ENCODE results near the gene TBC1D17.

The TBC1D17 gene

GRCh38 chr19:49847731-49848696 lies 29.5 kb upstream of the TBC1D17 start:
- DNase-seq (ENCODE audit: extremely low read depth in 1 of 2, low read depth in 1 of 2): no peak

- no peak for DNase-seq (ENCODE audit: extremely low read depth in 1 of 2, low read depth in 1 of 2)
Measured at GRCh38 chr19:49848938-49849337, 28.6 kb upstream of the TBC1D17 start.

GRCh38 chr19:49849433-49850220 lies 27.9 kb upstream of the TBC1D17 start:
- DNase-seq (ENCODE audit: extremely low read depth in 1 of 2, low read depth in 1 of 2): no peak

- DNase-seq (ENCODE audit: extremely low read depth in 1 of 2, low read depth in 1 of 2): no peak
Measured at GRCh38 chr19:49850221-49850486, 27.3 kb upstream of the TBC1D17 start.

- peak; percentile 58 to 82 for DNase-seq (ENCODE audit: extremely low read depth in 1 of 2, low read depth in 1 of 2)
Measured at GRCh38 chr19:49850487-49851342, 26.8 kb upstream of the TBC1D17 start, which contains the start of gene PTOV1. PTOV1 (plus strand) TSS chr19:49851159.

- DNase-seq (ENCODE audit: extremely low read depth in 1 of 2, low read depth in 1 of 2): no peak
Measured at GRCh38 chr19:49851456-49852259, 25.8 kb upstream of the TBC1D17 start.

GRCh38 chr19:49852631-49853126 lies 24.8 kb upstream of the TBC1D17 start:
- DNase-seq (ENCODE audit: extremely low read depth in 1 of 2, low read depth in 1 of 2): no peak

GRCh38 chr19:49853852-49854377 lies 23.6 kb upstream of the TBC1D17 start:
- DNase-seq (ENCODE audit: extremely low read depth in 1 of 2, low read depth in 1 of 2): no peak

- DNase-seq (ENCODE audit: extremely low read depth in 1 of 2, low read depth in 1 of 2): no peak
Measured at GRCh38 chr19:49854378-49855263, 22.9 kb upstream of the TBC1D17 start.

- no peak for DNase-seq (ENCODE audit: extremely low read depth in 1 of 2, low read depth in 1 of 2)
Measured at GRCh38 chr19:49855277-49855675, 22.2 kb upstream of the TBC1D17 start.

GRCh38 chr19:49855676-49856573 lies 21.6 kb upstream of the TBC1D17 start:
- no peak for DNase-seq (ENCODE audit: extremely low read depth in 1 of 2, low read depth in 1 of 2)

GRCh38 chr19:49856574-49857021 lies 20.9 kb upstream of the TBC1D17 start:
- DNase-seq (ENCODE audit: extremely low read depth in 1 of 2, low read depth in 1 of 2): no peak

- no peak for DNase-seq (ENCODE audit: extremely low read depth in 1 of 2, low read depth in 1 of 2)
Measured at GRCh38 chr19:49857061-49857837, 20.3 kb upstream of the TBC1D17 start.

- no peak for DNase-seq (ENCODE audit: extremely low read depth in 1 of 2, low read depth in 1 of 2)
Measured at GRCh38 chr19:49857838-49858087, 19.7 kb upstream of the TBC1D17 start.

GRCh38 chr19:49858088-49858985 lies 19.2 kb upstream of the TBC1D17 start:
- no peak for DNase-seq (ENCODE audit: extremely low read depth in 1 of 2, low read depth in 1 of 2)

- DNase-seq (ENCODE audit: extremely low read depth in 1 of 2, low read depth in 1 of 2): no peak
Measured at GRCh38 chr19:49859682-49860335, 17.7 kb upstream of the TBC1D17 start.
